ENCODE results near the gene HTR3E.

DNA sequence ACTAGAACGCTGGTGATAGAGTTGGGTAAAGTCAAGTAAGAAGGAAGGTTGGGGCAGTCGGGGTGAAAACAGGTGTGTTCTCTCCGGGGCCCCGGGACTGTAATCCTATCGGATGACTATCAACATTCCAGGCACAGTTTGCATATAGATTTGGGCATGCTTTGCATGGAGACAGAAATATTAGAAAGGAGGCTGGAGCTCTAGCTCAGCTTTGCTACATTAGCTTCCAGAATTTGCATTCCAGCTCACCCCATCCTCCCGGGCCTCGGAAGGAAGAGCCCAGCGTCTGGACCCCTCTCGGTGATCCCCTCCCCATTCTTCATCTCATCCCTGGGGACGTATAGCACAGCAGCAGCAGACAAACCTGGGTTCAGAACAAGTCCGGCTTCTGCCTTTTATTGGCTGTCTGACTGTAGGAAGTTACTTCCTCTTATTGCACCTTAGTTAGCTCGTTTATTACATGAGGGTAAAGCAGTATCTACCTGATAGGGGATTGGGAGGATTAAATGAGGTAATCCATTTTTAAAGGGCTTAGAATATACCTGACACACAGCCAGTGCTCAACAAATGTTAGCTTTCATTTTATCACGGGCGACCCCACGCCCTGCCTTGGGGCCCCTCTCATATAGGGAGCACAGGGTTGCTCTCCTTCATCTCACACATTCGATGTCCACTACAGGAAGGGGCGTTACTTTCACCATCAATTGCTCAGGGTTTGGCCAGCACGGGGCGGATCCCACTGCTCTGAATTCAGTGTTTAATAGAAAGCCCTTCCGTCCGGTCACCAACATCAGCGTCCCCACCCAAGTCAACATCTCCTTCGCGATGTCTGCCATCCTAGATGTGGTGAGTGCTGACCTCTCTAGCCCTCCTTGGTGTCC lies 3.2 kb downstream of the HTR3E start:
- no peak for TF ChIP-seq POLR2A (IDR thresholded peaks at IDR 0.05)
- no peak for TF ChIP-seq CTCF (IDR thresholded peaks at IDR 0.05 in 8 of 11, conservative IDR thresholded peaks at IDR 0.05 in 3 of 11)
- no peak for TF ChIP-seq POLR2AphosphoS5 (IDR thresholded peaks at IDR 0.05)

Measured in spleen (tissue), 7 donors.